Ishikawa (cell line): ENCODE results near the gene LEMD3.

Experiments used
- CEBPB ChIP-seq: IDR thresholded peaks from 2 replicates; pipeline ENCODE4 v1.6.1; 2012
- CREB1 ChIP-seq: IDR thresholded peaks from 2 replicates; pipeline ENCODE4 v1.6.1; 2012; ENCODE audit warnings: low read depth
- EGR1 ChIP-seq: IDR thresholded peaks from 2 replicates; pipeline ENCODE4 v1.6.1; 2012
- EP300 ChIP-seq: IDR thresholded peaks from 2 replicates; pipeline ENCODE4 v1.6.1; 2012; ENCODE audit warnings: borderline replicate concordance
- FOXM1 ChIP-seq: IDR thresholded peaks from 2 replicates; pipeline ENCODE4 v1.6.1; 2012; ENCODE audit warnings: low read depth, borderline replicate concordance
- NFIC ChIP-seq: IDR thresholded peaks from 2 replicates; pipeline ENCODE4 v1.6.1; 2012
- RAD21 ChIP-seq: IDR thresholded peaks from 2 replicates; pipeline ENCODE4 v1.6.1; 2012; ENCODE audit warnings: low read depth
- TAF1 ChIP-seq: IDR thresholded peaks from 2 replicates; pipeline ENCODE4 v1.6.1; 2012; ENCODE audit warnings: low read depth, mild to moderate bottlenecking
- TCF12 ChIP-seq: IDR thresholded peaks from 2 replicates; pipeline ENCODE4 v1.6.1; 2012; ENCODE audit warnings: low read depth
- TEAD4 ChIP-seq: IDR thresholded peaks from 2 replicates; pipeline ENCODE4 v1.6.1; 2012
- YY1 ChIP-seq: IDR thresholded peaks from 2 replicates; pipeline ENCODE4 v1.6.1; 2012; ENCODE audit warnings: low read depth
- ZBTB7A ChIP-seq: IDR thresholded peaks from 2 replicates; pipeline ENCODE4 v1.6.1; 2012; ENCODE audit warnings: low read depth
- TF ChIP-seq, protein P1 (sequence below): IDR thresholded peaks from 2 replicates; pipeline ENCODE4 v1.6.1; 2012
- TF ChIP-seq, protein P2 (sequence below): IDR thresholded peaks from 2 replicates; pipeline ENCODE4 v1.6.1; 2012
- TF ChIP-seq, protein P3 (sequence below): IDR thresholded peaks from 2 replicates; pipeline ENCODE4 v1.6.1; 2012; ENCODE audit warnings: low read depth, mild to moderate bottlenecking

The LEMD3 gene

DNA sequence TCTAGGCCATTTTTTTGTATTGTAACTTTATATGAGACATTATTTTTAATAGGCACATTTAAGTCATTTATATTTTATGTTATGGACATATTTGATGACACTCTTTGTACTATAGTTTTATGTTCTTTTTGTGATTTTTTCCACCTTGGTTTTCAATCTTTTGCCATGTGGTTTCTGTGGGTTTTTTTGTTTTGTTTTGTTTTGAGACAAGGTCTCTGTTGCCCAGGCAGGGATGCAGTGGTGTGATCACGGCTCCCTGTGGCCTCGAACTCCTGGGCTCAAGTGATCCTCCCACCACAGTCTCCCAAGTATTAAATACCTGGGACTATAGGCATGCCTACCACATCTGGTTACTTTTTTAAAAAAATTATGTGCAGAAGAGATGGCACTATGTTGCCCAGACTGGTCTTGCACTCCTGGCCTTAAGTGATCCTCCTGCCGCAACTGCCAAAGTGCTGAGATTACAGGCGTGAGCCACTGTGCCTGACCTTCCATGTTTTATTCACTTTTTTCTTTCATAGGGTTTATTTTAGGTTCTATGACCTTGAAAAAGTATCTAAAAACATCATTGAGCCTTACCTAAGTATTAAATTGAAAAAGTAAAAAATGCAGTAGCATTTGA, 125.4 kb downstream of the LEMD3 start:
- no peak for TF ChIP-seq TEAD4
- no peak for TF ChIP-seq FOXM1
- TF ChIP-seq CEBPB = no peak
- TF ChIP-seq, protein P1, sequence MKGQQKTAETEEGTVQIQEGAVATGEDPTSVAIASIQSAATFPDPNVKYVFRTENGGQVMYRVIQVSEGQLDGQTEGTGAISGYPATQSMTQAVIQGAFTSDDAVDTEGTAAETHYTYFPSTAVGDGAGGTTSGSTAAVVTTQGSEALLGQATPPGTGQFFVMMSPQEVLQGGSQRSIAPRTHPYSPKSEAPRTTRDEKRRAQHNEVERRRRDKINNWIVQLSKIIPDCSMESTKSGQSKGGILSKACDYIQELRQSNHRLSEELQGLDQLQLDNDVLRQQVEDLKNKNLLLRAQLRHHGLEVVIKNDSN = no peak
- no peak for TF ChIP-seq NFIC
- no peak for TF ChIP-seq YY1
- TF ChIP-seq EP300 = no peak
- no peak for TF ChIP-seq TAF1
- TF ChIP-seq ZBTB7A = no peak
- no peak for TF ChIP-seq TCF12
- no peak for TF ChIP-seq RAD21
- TF ChIP-seq EGR1 = no peak
- TF ChIP-seq, protein P2, sequence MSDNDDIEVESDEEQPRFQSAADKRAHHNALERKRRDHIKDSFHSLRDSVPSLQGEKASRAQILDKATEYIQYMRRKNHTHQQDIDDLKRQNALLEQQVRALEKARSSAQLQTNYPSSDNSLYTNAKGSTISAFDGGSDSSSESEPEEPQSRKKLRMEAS = no peak

DNA sequence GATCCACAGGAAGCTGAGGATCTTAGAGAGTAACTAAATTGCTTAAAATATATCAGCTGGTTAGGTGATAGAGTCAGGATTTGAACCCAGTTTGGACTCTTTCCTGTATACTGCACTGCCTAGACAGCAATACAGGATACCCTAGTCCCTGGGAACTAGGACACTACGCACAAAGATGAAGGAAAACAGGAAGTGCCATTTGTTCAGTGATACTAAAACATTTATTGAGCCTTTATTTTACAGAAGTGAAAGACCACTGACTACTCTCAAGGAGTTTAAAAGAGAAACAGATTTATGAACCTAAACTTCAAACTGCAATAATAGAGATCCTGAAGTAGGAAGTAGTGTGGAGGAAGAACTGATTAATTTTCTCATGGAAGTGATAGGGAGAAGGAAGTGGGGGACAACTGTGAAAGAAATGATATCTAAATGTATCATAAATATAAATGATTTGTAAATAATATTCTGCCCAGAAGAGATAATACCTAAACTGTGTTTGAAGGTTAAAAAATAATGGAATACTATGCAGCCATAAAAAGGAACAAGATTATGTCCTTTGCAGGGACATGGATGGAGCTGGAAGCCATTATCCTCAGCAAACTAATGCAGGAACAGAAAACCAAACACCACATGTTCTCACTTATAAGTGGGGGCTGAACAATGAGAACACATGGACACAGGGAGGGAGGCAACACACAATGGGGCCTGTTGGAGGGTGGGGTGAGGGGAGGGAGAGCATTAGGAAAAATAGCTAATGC, 127.3 kb downstream of the LEMD3 start:
- TF ChIP-seq TEAD4 = no peak
- TF ChIP-seq NFIC = no peak
- TF ChIP-seq, protein P1 = no peak
- TF ChIP-seq EP300 = no peak
- TF ChIP-seq ZBTB7A = no peak
- no peak for TF ChIP-seq TAF1
- TF ChIP-seq, protein P3, sequence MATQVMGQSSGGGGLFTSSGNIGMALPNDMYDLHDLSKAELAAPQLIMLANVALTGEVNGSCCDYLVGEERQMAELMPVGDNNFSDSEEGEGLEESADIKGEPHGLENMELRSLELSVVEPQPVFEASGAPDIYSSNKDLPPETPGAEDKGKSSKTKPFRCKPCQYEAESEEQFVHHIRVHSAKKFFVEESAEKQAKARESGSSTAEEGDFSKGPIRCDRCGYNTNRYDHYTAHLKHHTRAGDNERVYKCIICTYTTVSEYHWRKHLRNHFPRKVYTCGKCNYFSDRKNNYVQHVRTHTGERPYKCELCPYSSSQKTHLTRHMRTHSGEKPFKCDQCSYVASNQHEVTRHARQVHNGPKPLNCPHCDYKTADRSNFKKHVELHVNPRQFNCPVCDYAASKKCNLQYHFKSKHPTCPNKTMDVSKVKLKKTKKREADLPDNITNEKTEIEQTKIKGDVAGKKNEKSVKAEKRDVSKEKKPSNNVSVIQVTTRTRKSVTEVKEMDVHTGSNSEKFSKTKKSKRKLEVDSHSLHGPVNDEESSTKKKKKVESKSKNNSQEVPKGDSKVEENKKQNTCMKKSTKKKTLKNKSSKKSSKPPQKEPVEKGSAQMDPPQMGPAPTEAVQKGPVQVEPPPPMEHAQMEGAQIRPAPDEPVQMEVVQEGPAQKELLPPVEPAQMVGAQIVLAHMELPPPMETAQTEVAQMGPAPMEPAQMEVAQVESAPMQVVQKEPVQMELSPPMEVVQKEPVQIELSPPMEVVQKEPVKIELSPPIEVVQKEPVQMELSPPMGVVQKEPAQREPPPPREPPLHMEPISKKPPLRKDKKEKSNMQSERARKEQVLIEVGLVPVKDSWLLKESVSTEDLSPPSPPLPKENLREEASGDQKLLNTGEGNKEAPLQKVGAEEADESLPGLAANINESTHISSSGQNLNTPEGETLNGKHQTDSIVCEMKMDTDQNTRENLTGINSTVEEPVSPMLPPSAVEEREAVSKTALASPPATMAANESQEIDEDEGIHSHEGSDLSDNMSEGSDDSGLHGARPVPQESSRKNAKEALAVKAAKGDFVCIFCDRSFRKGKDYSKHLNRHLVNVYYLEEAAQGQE = no peak
- no peak for TF ChIP-seq CREB1
- TF ChIP-seq RAD21 = no peak
- no peak for TF ChIP-seq CEBPB
- TF ChIP-seq TCF12 = no peak
